Measurements from ENCODE around the gene NHLH1.

The NHLH1 gene

DNA sequence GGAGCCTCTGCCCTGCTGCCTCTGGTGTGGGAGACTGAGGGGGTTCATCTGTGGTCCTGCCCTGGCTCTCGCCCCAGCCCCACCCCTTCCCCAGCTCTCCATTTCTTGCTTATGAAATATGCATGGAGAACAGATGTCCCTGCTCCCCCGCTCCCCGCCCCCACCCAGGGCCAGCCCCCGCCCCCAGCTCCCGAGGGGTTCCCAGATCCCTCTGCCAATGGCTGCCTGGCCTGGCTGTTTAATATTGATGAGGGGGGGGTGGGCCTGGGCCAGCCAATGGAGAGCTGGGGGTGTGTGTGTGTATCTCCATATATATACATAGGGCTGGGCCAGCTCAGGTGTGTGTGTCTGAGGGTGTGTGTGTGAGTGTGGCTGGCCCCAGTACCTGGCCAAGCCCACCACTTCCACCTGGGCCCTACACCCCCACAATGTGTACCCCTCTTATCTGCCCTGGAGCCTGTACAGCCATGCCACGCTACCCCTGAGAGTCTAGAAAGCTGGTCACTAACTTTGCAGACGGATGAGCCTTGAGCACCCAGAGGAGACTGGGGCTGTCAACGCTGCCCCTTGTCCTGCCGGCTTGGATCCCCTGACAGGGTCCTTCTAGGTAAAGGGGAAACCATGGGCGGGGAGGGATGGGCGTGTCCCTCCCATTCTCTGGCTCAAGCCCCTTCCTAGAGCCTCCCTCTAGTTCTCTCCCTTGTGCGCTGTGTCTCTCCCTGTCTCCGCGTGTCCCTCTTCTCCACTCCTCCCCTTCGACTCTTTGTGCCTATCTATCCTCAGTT is at the start of gene NHLH1:
Gene NHLH1 (plus strand): TSS at position 341 of the 785 bp plus-strand sequence. CDS start 3,661 bp downstream, outside the sequence.
- no peak for DNase-seq (ENCODE audit: low read depth in 2 of 2)

GRCh38 chr1:160322831-160323230 is 44.0 kb upstream of the NHLH1 start:
- no peak for DNase-seq (ENCODE audit: low read depth in 2 of 2)

GRCh38 chr1:160325252-160325651 is 41.6 kb upstream of the NHLH1 start:
- no peak for DNase-seq (ENCODE audit: low read depth in 2 of 2)

DNA sequence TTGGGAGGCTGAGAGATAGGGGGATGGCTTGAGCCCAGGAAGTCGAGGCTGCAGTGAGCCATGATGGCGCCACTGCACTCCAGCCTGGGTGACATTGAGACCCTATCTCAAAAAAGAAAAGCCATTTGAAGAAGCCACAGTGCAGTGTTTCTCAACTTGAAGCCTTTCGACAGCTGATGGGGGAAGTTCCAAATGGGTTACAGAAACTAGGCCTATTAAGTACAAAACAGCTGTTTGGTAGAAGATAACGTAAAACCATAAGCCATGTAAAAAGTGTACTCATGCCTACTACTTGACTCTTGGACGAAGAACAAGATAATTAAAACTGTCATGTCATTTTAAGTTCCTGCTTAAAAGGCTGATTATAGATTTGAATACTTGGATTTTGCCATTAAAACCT is 40.5 kb upstream of the NHLH1 start:
- DNase-seq (ENCODE audit: low read depth in 2 of 2): no peak

DNA sequence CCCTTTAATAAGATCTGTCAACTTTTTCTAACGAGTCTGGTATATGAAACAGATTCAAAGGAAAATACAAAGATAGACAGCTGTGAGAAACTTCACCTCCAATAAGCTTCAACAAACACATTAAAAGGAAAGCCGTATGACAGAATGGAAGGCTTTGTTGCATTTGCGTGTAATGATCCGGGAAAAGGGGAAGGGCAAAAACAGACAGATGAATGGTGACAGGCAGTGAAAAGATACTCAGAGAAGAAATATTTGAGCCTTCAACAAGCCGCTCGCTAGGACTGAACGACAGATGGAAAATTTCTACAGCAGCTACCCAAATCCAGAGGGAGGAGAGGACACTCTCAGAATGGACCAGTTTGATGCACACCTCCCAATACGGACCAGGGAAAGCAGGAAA is 38.7 kb upstream of the NHLH1 start:
- DNase-seq (ENCODE audit: low read depth in 2 of 2): no peak

- DNase-seq (ENCODE audit: low read depth in 2 of 2): no peak
Measured at GRCh38 chr1:160330119-160330518, 36.8 kb upstream of the NHLH1 start.

- DNase-seq (ENCODE audit: low read depth in 2 of 2): no peak
Measured at GRCh38 chr1:160332516-160332915, 34.4 kb upstream of the NHLH1 start.

DNA sequence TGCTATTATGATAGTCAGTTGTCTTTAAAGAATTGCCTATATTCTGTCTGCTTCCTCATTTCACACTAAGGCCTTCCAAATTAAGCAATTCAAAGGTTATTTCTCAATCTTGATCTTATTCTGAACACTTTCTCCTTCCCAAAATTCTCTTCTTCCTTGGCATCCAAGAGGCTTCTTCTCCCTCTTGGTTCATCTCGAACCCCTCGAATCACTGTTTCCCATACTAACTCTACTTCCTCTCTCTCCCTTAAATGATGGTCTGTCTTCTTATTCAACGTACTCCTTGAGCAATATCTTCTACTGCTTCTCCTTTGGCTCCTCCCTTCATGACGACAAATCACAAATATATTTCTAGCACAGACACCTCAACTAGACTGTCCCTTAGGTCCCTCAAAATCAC is 28.3 kb upstream of the NHLH1 start:
- no peak for DNase-seq (ENCODE audit: low read depth in 2 of 2)

GRCh38 chr1:160340146-160340545 is 26.7 kb upstream of the NHLH1 start:
- no peak for DNase-seq (ENCODE audit: low read depth in 2 of 2)

- DNase-seq (ENCODE audit: low read depth in 2 of 2): no peak
Measured at GRCh38 chr1:160340866-160341265, 26.0 kb upstream of the NHLH1 start.

DNA sequence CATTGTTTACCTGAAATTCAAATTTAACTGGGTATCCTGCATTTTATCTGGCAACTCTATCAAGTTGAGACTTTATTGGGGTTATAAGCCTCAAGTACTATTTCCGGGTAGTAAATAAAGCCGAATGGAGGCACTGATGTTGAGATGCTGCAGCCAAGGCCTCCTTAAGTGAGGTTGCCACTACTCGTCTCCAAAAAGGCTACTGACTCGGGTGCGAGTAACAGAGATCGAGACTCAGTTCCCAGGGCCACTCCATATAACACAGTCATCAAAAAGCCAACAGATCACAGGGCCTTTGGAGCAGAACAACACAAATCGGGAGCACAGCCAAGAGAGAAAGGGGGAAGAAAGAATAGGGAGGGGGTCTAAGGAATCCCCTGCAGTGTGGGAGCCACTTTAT is 24.3 kb upstream of the NHLH1 start:
- no peak for DNase-seq (ENCODE audit: low read depth in 2 of 2)

DNA sequence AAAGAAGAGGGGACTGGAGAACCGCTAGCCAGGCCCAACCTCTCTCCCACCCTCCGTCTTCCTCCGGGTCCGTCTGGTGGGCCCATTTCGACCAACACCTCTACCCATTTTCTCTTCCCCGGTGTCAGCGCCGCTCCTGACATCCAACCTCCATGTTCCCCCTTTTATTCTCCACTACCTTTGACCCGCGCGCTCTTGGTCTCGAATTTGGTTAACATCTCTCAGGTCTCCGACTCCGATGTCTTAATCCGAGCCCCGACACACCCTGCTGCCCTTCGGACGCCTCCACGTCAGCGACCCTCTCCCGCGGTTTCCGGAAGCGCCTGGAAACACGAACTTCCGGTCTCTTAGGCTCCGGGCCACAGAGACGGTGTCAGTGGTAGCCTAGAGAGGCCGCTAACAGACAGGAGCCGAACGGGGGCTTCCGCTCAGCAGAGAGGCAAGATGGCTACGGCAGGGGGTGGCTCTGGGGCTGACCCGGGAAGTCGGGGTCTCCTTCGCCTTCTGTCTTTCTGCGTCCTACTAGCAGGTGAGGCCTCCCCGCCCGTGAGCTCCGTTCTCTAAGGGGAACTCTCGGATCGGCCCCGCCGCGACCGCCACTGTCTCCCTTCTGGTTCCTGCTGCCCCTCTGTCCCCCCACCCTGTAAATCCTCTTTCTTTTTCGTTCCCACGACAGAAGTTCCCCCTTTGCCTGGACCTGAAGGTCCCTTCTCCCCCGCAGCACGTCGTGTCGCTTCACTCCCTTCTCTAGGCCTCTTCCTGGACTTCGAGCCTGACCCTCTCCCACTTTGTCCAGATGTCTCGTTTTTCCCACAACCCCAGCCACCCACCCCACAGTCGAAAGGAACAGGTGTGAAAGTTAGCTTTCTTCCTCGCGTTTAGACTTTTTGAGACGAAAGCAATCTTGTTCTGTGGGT is 23.7 kb upstream of the NHLH1 start, which contains the start of the genes COPA and NCSTN:
Gene COPA (minus strand): TSS at position 298 of the 917 bp plus-strand sequence. CDS start 80 bp downstream, at position 218.
Gene NCSTN (plus strand): TSS at position 431 of the 917 bp plus-strand sequence. CDS start 14 bp downstream, at position 445.
- DNase-seq (ENCODE audit: low read depth in 2 of 2): peak; percentile 76 to 77

GRCh38 chr1:160344241-160344640 is 22.6 kb upstream of the NHLH1 start:
- no peak for DNase-seq (ENCODE audit: low read depth in 2 of 2)

- no peak for DNase-seq (ENCODE audit: low read depth in 2 of 2)
Measured at GRCh38 chr1:160344936-160345335, 21.9 kb upstream of the NHLH1 start.

GRCh38 chr1:160346463-160346862 is 20.4 kb upstream of the NHLH1 start:
- no peak for DNase-seq (ENCODE audit: low read depth in 2 of 2)

GRCh38 chr1:160346958-160347357 is 19.9 kb upstream of the NHLH1 start:
- DNase-seq (ENCODE audit: low read depth in 2 of 2): no peak

- no peak for DNase-seq (ENCODE audit: low read depth in 2 of 2)
Measured at GRCh38 chr1:160351629-160352028, 15.2 kb upstream of the NHLH1 start.

DNA sequence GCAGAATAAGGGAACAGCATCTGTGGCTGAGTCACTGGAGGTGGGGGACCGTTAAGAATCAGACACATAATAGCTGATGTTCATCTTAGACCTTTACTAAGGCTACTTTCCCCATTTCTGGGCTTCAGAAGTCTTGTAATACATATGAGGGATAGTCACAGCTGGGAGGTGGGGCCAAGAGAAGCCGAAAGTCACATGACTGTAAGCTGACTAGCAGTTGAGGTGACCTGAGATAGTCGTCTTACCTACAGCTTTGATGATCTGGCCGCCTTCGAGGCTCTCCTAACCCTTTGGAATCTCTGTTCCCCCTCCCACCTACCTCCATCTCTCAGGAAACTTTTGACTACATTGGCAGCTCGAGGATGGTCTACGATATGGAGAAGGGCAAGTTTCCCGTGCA is 14.3 kb upstream of the NHLH1 start:
- DNase-seq (ENCODE audit: low read depth in 2 of 2): no peak

DNA sequence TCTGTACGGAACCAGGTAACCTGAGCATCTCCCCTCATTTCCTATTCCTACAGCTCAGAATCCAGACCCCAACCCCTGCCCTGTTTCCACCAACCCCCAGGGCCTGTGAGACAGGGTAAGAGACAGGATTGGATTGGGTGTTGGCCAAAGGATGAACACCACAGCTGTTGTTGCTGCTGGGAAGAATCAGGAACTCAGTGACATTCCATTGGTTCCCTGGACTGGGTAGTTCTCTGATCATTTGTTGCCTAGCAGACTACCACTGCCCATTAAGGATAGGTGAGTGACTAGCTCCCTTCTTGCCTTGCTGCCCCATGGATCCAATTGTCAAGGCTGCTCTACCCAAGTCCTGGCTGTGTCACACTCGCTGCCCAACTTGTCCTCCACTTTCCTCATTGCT is 13.6 kb upstream of the NHLH1 start:
- no peak for DNase-seq (ENCODE audit: low read depth in 2 of 2)

- no peak for DNase-seq (ENCODE audit: low read depth in 2 of 2)
Measured at GRCh38 chr1:160354388-160354985, 12.4 kb upstream of the NHLH1 start.

DNA sequence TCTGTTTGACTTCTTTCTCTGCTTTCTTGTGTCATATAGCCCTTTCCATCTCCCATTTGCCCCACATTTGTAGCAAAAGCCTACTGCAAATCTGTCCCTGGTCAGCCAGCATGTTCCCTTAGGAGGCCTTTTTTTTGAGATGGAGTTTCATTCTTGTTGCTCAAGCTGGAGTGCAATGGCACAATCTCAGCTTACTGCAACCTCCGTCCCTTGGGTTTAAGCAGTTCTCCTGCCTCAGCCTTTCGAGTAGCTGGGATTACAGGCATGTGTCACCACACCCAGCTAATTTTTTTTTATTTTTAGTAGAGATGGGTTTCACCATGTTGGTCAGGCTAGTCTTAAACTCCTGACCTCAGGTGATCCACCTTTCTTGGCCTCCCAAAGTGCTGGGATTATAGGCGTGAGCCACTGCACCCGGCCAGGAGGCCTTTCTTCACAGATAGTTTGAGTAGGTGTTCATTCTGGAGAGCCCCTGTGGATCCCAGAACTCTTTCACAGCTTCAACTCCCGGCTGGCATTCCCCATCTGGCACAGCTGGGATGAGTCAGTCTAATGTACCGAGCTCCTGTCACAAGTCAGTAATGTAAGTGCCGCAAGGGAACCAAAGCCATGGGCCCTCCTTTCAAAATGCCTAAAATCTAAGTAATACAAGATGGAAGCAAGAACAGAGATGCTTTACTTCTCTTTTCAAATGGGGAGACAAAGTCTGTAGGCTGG is 9.4 kb upstream of the NHLH1 start:
- no peak for DNase-seq (ENCODE audit: low read depth in 2 of 2)

- no peak for DNase-seq (ENCODE audit: low read depth in 2 of 2)
Measured at GRCh38 chr1:160358073-160358472, 8.8 kb upstream of the NHLH1 start.
